OCI-M2 (cell line): ENCODE data around the gene FAM177A1.
"Not testable (repeated sequence)": the region's sequence is repeated elsewhere in the genome, so short reads cannot be mapped to it uniquely, and the experiment has no call there.

ENCODE experiments used
- DNase-seq: peaks from one replicate; lab custom pipeline; 2025; ENCODE audit not compliant: unreplicated experiment; lab: John Stamatoyannopoulos, UW

FAM177A1 gene

GRCh38 chr14:35046048-35046750 is at the start of gene FAM177A1:
FAM177A1 (plus strand) TSS chr14:35046272; CDS start chr14:35046464, 192 bp downstream.
- DNase-seq: peak; percentile 64

GRCh38 chr14:34997762-34998161 is 48.3 kb upstream of the FAM177A1 start:
- no peak for DNase-seq

GRCh38 chr14:34999500-34999899 is 46.6 kb upstream of the FAM177A1 start:
- DNase-seq: no peak

- DNase-seq: no peak
These were observed 44.5 kb upstream of the FAM177A1 start for GRCh38 chr14:35001621-35002020.

GRCh38 chr14:35004839-35005238 is 41.2 kb upstream of the FAM177A1 start:
- no peak for DNase-seq

- no peak for DNase-seq
These were observed 29.5 kb upstream of the FAM177A1 start for GRCh38 chr14:35016568-35016967.

- no peak for DNase-seq
These were observed 25.4 kb upstream of the FAM177A1 start for GRCh38 chr14:35020713-35021112.

- DNase-seq: no peak
These were observed 17.6 kb upstream of the FAM177A1 start for GRCh38 chr14:35028435-35028834.

GRCh38 chr14:35032562-35032961 is 13.5 kb upstream of the FAM177A1 start:
- DNase-seq: no peak

GRCh38 chr14:35034440-35034833 is 11.6 kb upstream of the FAM177A1 start:
- DNase-seq: no peak

- not testable (repeated sequence) for DNase-seq
These were observed 11.0 kb upstream of the FAM177A1 start for GRCh38 chr14:35034944-35035554.

- DNase-seq: not testable (repeated sequence)
These were observed 7.8 kb upstream of the FAM177A1 start for GRCh38 chr14:35038312-35038711.

GRCh38 chr14:35042632-35043031 is 3.4 kb upstream of the FAM177A1 start:
- no peak for DNase-seq

- DNase-seq: no peak
These were observed 3.0 kb upstream of the FAM177A1 start for GRCh38 chr14:35043046-35043445.

- no peak for DNase-seq
These were observed 904 bp upstream of the FAM177A1 start for GRCh38 chr14:35044939-35045797.

GRCh38 chr14:35045798-35046047 is 349 bp upstream of the FAM177A1 start:
- no peak for DNase-seq

GRCh38 chr14:35046751-35047536 is 872 bp downstream of the FAM177A1 start:
- DNase-seq: peak; percentile 64

- DNase-seq: no peak
These were observed 2.0 kb downstream of the FAM177A1 start for GRCh38 chr14:35047976-35048513.

- no peak for DNase-seq
These were observed 4.6 kb downstream of the FAM177A1 start for GRCh38 chr14:35050652-35051051.

- DNase-seq: no peak
These were observed 5.7 kb downstream of the FAM177A1 start for GRCh38 chr14:35051796-35052195.

- DNase-seq: no peak
These were observed 6.6 kb downstream of the FAM177A1 start for GRCh38 chr14:35052637-35053036.
